Neural cell (in vitro differentiated cells): ENCODE data around the gene CRLF1. TPM values are rescaled to one million over a fixed set of nuclear protein-coding genes. Genes with fewer than 3 reads are reported as not detected.

Experiments
- H2AFZ ChIP-seq: fragments of 200-600, 300-800 bp; sonication (generic), shearing (Covaris generic); 2 replicates; pipeline ENCODE4 v1.6.0; 2014; ENCODE audit warnings: low read depth, mild to moderate bottlenecking, antibody characterized with exemption, low read length, moderate library complexity
- H3F3A ChIP-seq: fragments of 200-600 bp; shearing (Covaris generic); 2 replicates; pipeline ENCODE4 v1.6.1; 2016; ENCODE audit warnings: mild to moderate bottlenecking, moderate library complexity, mixed read lengths, antibody characterized with exemption, low read length; ENCODE audit not compliant: insufficient read depth, poor library complexity, severe bottlenecking
- H3K27ac ChIP-seq: fragments of 200-600, 300-800 bp; sonication (generic), shearing (Covaris generic); 2 replicates; pipeline ENCODE4 v1.5.1; 2014; ENCODE audit warnings: mild to moderate bottlenecking, low read length, moderate library complexity
- H3K27me3 ChIP-seq: fragments of 300-800, 200-600 bp; sonication (generic), shearing (Covaris generic); 2 replicates; pipeline ENCODE4 v1.6.0; 2014; ENCODE audit warnings: mild to moderate bottlenecking, low read depth, low read length, moderate library complexity; ENCODE audit not compliant: insufficient read depth
- H3K36me3 ChIP-seq: fragments of 300-800, 200-600 bp; sonication (generic), shearing (Covaris generic); 2 replicates; pipeline ENCODE4 v1.5.1; 2014; ENCODE audit warnings: mild to moderate bottlenecking, antibody characterized with exemption, low read length, moderate library complexity; ENCODE audit not compliant: insufficient read depth
- H3K4me2 ChIP-seq: fragments of 300-800, 200-600 bp; sonication (generic), shearing (Covaris generic); 2 replicates; pipeline ENCODE4 v1.6.0; 2014; ENCODE audit warnings: mild to moderate bottlenecking, low read length
- H3K4me3 ChIP-seq: fragments of 300-800, 200-600 bp; sonication (generic), shearing (Covaris generic); 2 replicates; pipeline ENCODE4 v1.5.1; 2014; ENCODE audit warnings: mild to moderate bottlenecking, low read length, moderate library complexity
- H3K79me2 ChIP-seq: fragments of 200-600 bp; shearing (Covaris generic); replicated peaks from 2 replicates; pipeline ENCODE4 v1.6.0; 2014; ENCODE audit warnings: mild to moderate bottlenecking, low read length, moderate library complexity; ENCODE audit not compliant: insufficient read depth
- H3K9ac ChIP-seq: fragments of 300-800, 200-600 bp; sonication (generic), shearing (Covaris generic); 2 replicates; pipeline ENCODE4 v1.6.1; 2016; ENCODE audit warnings: mild to moderate bottlenecking, low read length, mixed read lengths
- H3K9me2 ChIP-seq: fragments of 200-600 bp; shearing (Covaris generic); 2 replicates; pipeline ENCODE4 v1.6.1; 2016; ENCODE audit warnings: mild to moderate bottlenecking, low read length, mixed read lengths; ENCODE audit not compliant: insufficient read depth
- H3K9me3 ChIP-seq: fragments of 200-600, 300-800 bp; sonication (generic), shearing (Covaris generic); 2 replicates; pipeline ENCODE4 v1.6.1; 2016; ENCODE audit warnings: mild to moderate bottlenecking, mixed run types, low read length, moderate library complexity, mixed read lengths
- H4K20me1 ChIP-seq: fragments of 200-600 bp; shearing (Covaris generic); 2 replicates; pipeline ENCODE4 v1.6.1; 2016; ENCODE audit warnings: mild to moderate bottlenecking, mixed run types; ENCODE audit not compliant: insufficient read depth
- CTCF ChIP-seq: fragments of 450-650 bp; IDR thresholded peaks from 2 replicates; pipeline ENCODE4 v1.5.1; 2014; ENCODE audit warnings: antibody characterized with exemption, mild to moderate bottlenecking, moderate library complexity; ENCODE audit not compliant: poor library complexity, severe bottlenecking
- EP300 ChIP-seq: fragments of 450-650 bp; conservative IDR thresholded peaks from 2 replicates; pipeline ENCODE4 v1.6.1; 2014; ENCODE audit warnings: antibody characterized with exemption, mild to moderate bottlenecking, moderate library complexity; ENCODE audit not compliant: poor library complexity, severe bottlenecking
- EZH2 ChIP-seq: fragments of 200-600, 300-800 bp; shearing (Covaris generic), sonication (generic); IDR thresholded peaks from 2 replicates; pipeline ENCODE4 v1.6.1; 2014; ENCODE audit warnings: antibody characterized with exemption, low read length, borderline replicate concordance, mild to moderate bottlenecking; ENCODE audit not compliant: insufficient read depth, poor library complexity, severe bottlenecking
- MXI1 ChIP-seq: fragments of 450-650 bp; conservative IDR thresholded peaks from 2 replicates; pipeline ENCODE4 v1.6.1; 2014; ENCODE audit warnings: antibody characterized with exemption, mild to moderate bottlenecking; ENCODE audit not compliant: poor library complexity, severe bottlenecking
- POLR2AphosphoS5 ChIP-seq: IDR thresholded peaks from 2 replicates; pipeline ENCODE4 v1.6.1; 2012
- RAD21 ChIP-seq: fragments of 450-650 bp; conservative IDR thresholded peaks from 2 replicates; pipeline ENCODE4 v1.6.1; 2014; ENCODE audit warnings: antibody characterized with exemption, mild to moderate bottlenecking, moderate library complexity
- SMC3 ChIP-seq: fragments of 450-650 bp; conservative IDR thresholded peaks from 2 replicates; pipeline ENCODE4 v1.6.1; 2014; ENCODE audit warnings: antibody characterized with exemption, mild to moderate bottlenecking, moderate library complexity; ENCODE audit not compliant: poor library complexity
- TAF1 ChIP-seq: IDR thresholded peaks from 2 replicates; pipeline ENCODE4 v1.6.1; 2012; ENCODE audit warnings: low read depth
- polyA plus RNA-seq: library from polyadenylated mRNA; depleted of rRNA; stranded (reverse); fragments of >200 nt; gene quantifications from 2 replicates; pipeline ENCODE4 v1.2.3, GENCODE V29; 2014
- TF ChIP-seq, protein P1 (sequence below): IDR thresholded peaks from 2 replicates; pipeline ENCODE4 v1.6.1; 2012; ENCODE audit warnings: borderline replicate concordance

CRLF1 gene
- polyA plus RNA-seq, 1 donor from 2014 or later: 14.2 TPM

DNA sequence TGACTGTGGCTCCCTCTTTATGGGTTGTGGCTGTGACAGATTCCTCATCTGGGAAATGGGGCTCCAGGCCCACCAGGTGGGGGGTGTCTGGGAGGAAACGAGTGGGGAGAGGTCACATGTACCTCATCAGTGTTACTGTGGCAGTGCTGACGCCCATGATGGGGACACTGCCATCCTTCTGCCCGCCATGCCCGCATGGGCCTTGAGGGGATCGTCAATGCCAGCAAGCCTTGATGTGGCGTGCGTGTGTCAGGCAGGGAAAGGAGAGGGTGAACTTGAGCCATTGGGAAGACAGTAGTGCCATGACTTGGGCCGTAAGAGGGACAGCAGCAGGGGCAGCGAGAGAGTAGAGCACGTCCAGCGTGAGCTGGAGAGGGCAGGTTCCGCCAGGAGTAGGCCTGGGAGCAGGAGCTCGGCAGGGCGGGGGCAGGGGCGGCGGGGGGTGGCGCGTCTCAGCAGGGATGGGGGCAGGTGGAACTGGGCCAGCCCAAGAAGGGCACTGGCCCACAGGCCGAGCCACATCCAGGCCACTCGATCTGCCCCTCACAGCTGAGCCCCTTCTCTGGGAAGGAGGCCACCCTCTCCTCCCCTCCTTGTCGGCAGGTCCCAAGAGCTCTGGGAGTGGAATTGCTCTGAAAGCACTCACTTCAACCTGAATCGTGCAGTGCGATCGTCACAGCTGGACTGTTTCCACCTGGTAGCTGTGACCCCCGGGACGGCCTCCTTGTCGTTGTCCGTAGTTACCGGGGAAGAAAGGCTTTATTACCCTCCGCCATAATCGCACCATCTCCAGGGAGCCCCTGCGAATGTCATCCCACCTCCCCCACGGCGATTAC lies 40.2 kb upstream of the CRLF1 start:
- TF ChIP-seq POLR2AphosphoS5: peak; percentile 43
- no peak for TF ChIP-seq RAD21
- H3K4me3 ChIP-seq: peak overlapping the region; percentile 36
- H3K9ac ChIP-seq: peak overlapping the region; percentile 51
- no peaks in the 10 kb centered on the region for H3K27me3 ChIP-seq
- H3K9me3 ChIP-seq: no peaks in the 10 kb centered on the region
- H3K4me2 ChIP-seq: no peak overlapping the region
- peak overlapping the region; percentile 87 for H3K27ac ChIP-seq
- no peak overlapping the region for H2AFZ ChIP-seq
- no peaks in the 10 kb centered on the region for H3K9me2 ChIP-seq
- H3K36me3 ChIP-seq: no peaks in the 10 kb centered on the region
- peaks cover 4% of the 10 kb centered on the region for H3K79me2 ChIP-seq
- H4K20me1 ChIP-seq: no peaks in the 10 kb centered on the region
- H3F3A ChIP-seq: no peaks in the 10 kb centered on the region

DNA sequence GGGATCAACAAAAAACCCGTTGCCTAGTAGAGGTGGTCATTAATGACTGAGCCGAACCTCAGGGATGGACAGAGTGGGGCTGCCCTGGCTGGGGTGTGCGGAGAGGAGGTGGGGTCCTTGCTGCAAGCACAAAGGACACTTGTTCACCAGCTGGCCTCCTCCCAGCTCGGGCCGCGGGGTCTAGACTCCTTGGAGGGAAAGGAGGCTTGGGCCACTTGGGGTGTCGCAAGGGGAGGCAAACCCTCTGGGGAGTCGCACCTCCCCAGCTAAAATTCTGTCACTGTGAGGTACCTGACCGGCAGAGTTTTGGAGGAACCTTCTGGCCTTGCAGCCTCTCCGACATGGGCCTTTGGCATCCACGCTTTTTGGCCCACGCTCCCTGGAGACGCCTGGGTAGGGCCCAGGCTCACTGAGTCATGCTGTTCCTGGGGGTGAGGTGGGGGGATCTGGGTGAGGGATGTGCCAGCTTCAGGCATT lies 38.5 kb upstream of the CRLF1 start:
- Histone ChIP-seq H3K27me3 (no peaks in the 10 kb centered on the region), H3K27ac (no peak overlapping the region), H3K4me2 (no peak overlapping the region)

More for the DNA sequence above, 38.5 kb upstream of the CRLF1 start:
- no peak for TF ChIP-seq TAF1
- TF ChIP-seq EP300: no peak
- no peak for TF ChIP-seq MXI1
- no peak for TF ChIP-seq SMC3
- TF ChIP-seq RAD21: no peak
- no peak for TF ChIP-seq POLR2AphosphoS5
- no peak for TF ChIP-seq CTCF
- no peak for TF ChIP-seq EZH2
- TF ChIP-seq, protein P1, sequence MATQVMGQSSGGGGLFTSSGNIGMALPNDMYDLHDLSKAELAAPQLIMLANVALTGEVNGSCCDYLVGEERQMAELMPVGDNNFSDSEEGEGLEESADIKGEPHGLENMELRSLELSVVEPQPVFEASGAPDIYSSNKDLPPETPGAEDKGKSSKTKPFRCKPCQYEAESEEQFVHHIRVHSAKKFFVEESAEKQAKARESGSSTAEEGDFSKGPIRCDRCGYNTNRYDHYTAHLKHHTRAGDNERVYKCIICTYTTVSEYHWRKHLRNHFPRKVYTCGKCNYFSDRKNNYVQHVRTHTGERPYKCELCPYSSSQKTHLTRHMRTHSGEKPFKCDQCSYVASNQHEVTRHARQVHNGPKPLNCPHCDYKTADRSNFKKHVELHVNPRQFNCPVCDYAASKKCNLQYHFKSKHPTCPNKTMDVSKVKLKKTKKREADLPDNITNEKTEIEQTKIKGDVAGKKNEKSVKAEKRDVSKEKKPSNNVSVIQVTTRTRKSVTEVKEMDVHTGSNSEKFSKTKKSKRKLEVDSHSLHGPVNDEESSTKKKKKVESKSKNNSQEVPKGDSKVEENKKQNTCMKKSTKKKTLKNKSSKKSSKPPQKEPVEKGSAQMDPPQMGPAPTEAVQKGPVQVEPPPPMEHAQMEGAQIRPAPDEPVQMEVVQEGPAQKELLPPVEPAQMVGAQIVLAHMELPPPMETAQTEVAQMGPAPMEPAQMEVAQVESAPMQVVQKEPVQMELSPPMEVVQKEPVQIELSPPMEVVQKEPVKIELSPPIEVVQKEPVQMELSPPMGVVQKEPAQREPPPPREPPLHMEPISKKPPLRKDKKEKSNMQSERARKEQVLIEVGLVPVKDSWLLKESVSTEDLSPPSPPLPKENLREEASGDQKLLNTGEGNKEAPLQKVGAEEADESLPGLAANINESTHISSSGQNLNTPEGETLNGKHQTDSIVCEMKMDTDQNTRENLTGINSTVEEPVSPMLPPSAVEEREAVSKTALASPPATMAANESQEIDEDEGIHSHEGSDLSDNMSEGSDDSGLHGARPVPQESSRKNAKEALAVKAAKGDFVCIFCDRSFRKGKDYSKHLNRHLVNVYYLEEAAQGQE: no peak
- no peak overlapping the region for H3K9ac ChIP-seq
- no peak overlapping the region for H3K4me3 ChIP-seq
- no peaks in the 10 kb centered on the region for H3K9me3 ChIP-seq
- no peaks in the 10 kb centered on the region for H3F3A ChIP-seq
- H2AFZ ChIP-seq: no peak overlapping the region
- H3K79me2 ChIP-seq: peaks cover 4% of the 10 kb centered on the region
- H4K20me1 ChIP-seq: no peaks in the 10 kb centered on the region
- no peaks in the 10 kb centered on the region for H3K9me2 ChIP-seq
- H3K36me3 ChIP-seq: no peaks in the 10 kb centered on the region
